IMR-90 (cell line): ENCODE results near the gene NEUROG1. TPM values are rescaled to one million over a fixed set of nuclear protein-coding genes. Genes with fewer than 3 reads are reported as not detected.

Experiments
- ATAC-seq: fragments of 200-7000 bp; cut with Tn5 transposase; 2 replicates; pipeline ENCODE4 v1.9.1; 2020; ENCODE audit warnings: low read depth, mild to moderate bottlenecking, moderate library complexity
- BruUV-seq: library from RNA; stranded (reverse); fragments of 400-500 nt; replicated peaks from 2 replicates; lab custom pipeline; 2021; lab: Mats Ljungman, UMichigan
- CTCF ChIA-PET: fragments of 300-600 bp; formaldehyde crosslinking; extraction: SDS; loops from one replicate; lab custom pipeline; 2021; ENCODE audit warnings: antibody characterized with exemption; lab: Yijun Ruan, JAX
- POLR2A ChIA-PET: fragments of 300-600 bp; sonication (Branson Sonifier 250); formaldehyde crosslinking; loops from one replicate; lab custom pipeline; 2022; ENCODE audit warnings: antibody characterized with exemption; ENCODE audit not compliant: unreplicated experiment; lab: Charles Lee
- DNase-seq: peaks from one replicate; pipeline ENCODE4 v3.0.0; 2013
- H2AFZ ChIP-seq: replicated peaks from 2 replicates; pipeline ENCODE3; 2013; ENCODE audit warnings: low read length, mild to moderate bottlenecking; ENCODE audit not compliant: poor library complexity
- H2AK5ac ChIP-seq: 2 replicates; pipeline ENCODE4 v1.6.1; 2013; ENCODE audit warnings: low read depth, low read length, inconsistent platforms
- H2AK9ac ChIP-seq: replicated peaks from 2 replicates; pipeline ENCODE3; 2013; ENCODE audit warnings: mild to moderate bottlenecking, low read depth, low read length, moderate library complexity; ENCODE audit not compliant: poor library complexity
- H2BK120ac ChIP-seq: 2 replicates; pipeline ENCODE4 v1.6.1; 2013; ENCODE audit warnings: low read depth, low read length, inconsistent platforms
- H2BK15ac ChIP-seq: 3 replicates; pipeline ENCODE4 v1.6.1; 2013; ENCODE audit warnings: low read depth, low read length, inconsistent platforms
- H2BK20ac ChIP-seq: 2 replicates; pipeline ENCODE4 v1.6.1; 2013; ENCODE audit warnings: low read depth, mild to moderate bottlenecking, inconsistent platforms, low read length, moderate library complexity
- H2BK5ac ChIP-seq: 2 replicates; pipeline ENCODE4 v1.6.1; 2013; ENCODE audit warnings: mild to moderate bottlenecking, low read depth, low read length, inconsistent platforms; ENCODE audit not compliant: poor library complexity, severe bottlenecking
- H3K14ac ChIP-seq: replicated peaks from 2 replicates; pipeline ENCODE4 v1.6.1; 2013; ENCODE audit warnings: low read depth, low read length, inconsistent platforms
- H3K18ac ChIP-seq: 2 replicates; pipeline ENCODE4 v1.6.1; 2013; ENCODE audit warnings: low read depth, low read length, control low read depth
- H3K23ac ChIP-seq: 2 replicates; pipeline ENCODE4 v1.6.1; 2013; ENCODE audit warnings: low read depth, low read length, inconsistent platforms
- H3K27ac ChIP-seq: 2 replicates; pipeline ENCODE4 v1.5.1; 2013; ENCODE audit warnings: mild to moderate bottlenecking, control low read depth, low read length; ENCODE audit not compliant: insufficient read depth
- H3K27me3 ChIP-seq: 2 replicates; pipeline ENCODE4 v1.6.1; 2013; ENCODE audit warnings: low read length; ENCODE audit not compliant: control insufficient read depth, insufficient read depth
- H3K36me3 ChIP-seq: 2 replicates; pipeline ENCODE4 v1.6.1; 2013; ENCODE audit warnings: low read length, mixed read lengths; ENCODE audit not compliant: control insufficient read depth, insufficient read depth
- H3K4ac ChIP-seq: 2 replicates; pipeline ENCODE4 v1.6.1; 2013; ENCODE audit warnings: low read depth, low read length, inconsistent platforms
- H3K4me1 ChIP-seq: 2 replicates; pipeline ENCODE4 v1.6.1; 2013; ENCODE audit warnings: low read length, mixed read lengths; ENCODE audit not compliant: control insufficient read depth, insufficient read depth
- H3K4me2 ChIP-seq: 2 replicates; pipeline ENCODE4 v1.6.1; 2013; ENCODE audit warnings: low read depth, mild to moderate bottlenecking, control low read depth, low read length, moderate library complexity
- H3K4me3 ChIP-seq: 2 replicates; pipeline ENCODE4 v1.5.1; 2013; ENCODE audit warnings: low read depth, mild to moderate bottlenecking, control low read depth, low read length, moderate library complexity; ENCODE audit not compliant: insufficient read depth
- H3K56ac ChIP-seq: 2 replicates; pipeline ENCODE4 v1.6.1; 2013; ENCODE audit warnings: low read length, inconsistent platforms; ENCODE audit not compliant: insufficient read depth; ENCODE audit errors: extremely low read depth
- H3K79me1 ChIP-seq, 2 experiments: 2 replicates each; pipeline ENCODE4 v1.6.1; 2013; ENCODE audit warnings: low read length in 2 of 2, inconsistent platforms in 1 of 2, low read depth in 1 of 2
- H3K9ac ChIP-seq: 2 replicates; pipeline ENCODE4 v1.6.1; 2013; ENCODE audit warnings: low read depth, low read length, control low read depth
- H3K9me1 ChIP-seq: 2 replicates; pipeline ENCODE4 v1.6.1; 2013; ENCODE audit warnings: low read length, inconsistent platforms; ENCODE audit not compliant: insufficient read depth
- H3K9me3 ChIP-seq: 2 replicates; pipeline ENCODE4 v1.6.1; 2013; ENCODE audit warnings: low read length; ENCODE audit not compliant: control insufficient read depth, insufficient read depth
- H4K20me1 ChIP-seq: 2 replicates; pipeline ENCODE4 v1.6.1; 2013; ENCODE audit warnings: low read length, inconsistent platforms; ENCODE audit not compliant: insufficient read depth
- H4K5ac ChIP-seq: 2 replicates; pipeline ENCODE4 v1.6.1; 2013; ENCODE audit warnings: mild to moderate bottlenecking, low read depth, low read length, control low read depth
- H4K8ac ChIP-seq, 2 experiments: 2 replicates each; pipeline ENCODE4 v1.6.1; 2013; ENCODE audit warnings: low read depth in 2 of 2, low read length in 2 of 2, control low read depth in 1 of 2, inconsistent platforms in 1 of 2
- H4K91ac ChIP-seq: 2 replicates; pipeline ENCODE4 v1.6.1; 2013; ENCODE audit warnings: low read depth, low read length, inconsistent platforms; ENCODE audit not compliant: insufficient read depth
- BHLHE40 ChIP-seq: fragments of 150-350 bp; IDR thresholded peaks from 2 replicates; pipeline ENCODE4 v1.6.1; 2016; ENCODE audit warnings: mild to moderate bottlenecking, low read depth, low read length
- CEBPB ChIP-seq: IDR thresholded peaks from 2 replicates; pipeline ENCODE4 v1.6.1; 2012; ENCODE audit warnings: low read depth, low read length, improper control_type of control experiment
- CHD1 ChIP-seq: IDR thresholded peaks from 2 replicates; pipeline ENCODE4 v1.6.1; 2012; ENCODE audit warnings: low read depth, low read length, improper control_type of control experiment
- CTCF ChIP-seq: conservative IDR thresholded peaks from 2 replicates; pipeline ENCODE4 v1.5.1; 2012; ENCODE audit warnings: mild to moderate bottlenecking, low read depth, low read length, improper control_type of control experiment
- ELK1 ChIP-seq: fragments of 150-350 bp; IDR thresholded peaks from 2 replicates; pipeline ENCODE4 v1.6.1; 2016; ENCODE audit warnings: low read depth, mild to moderate bottlenecking, low read length, moderate library complexity, borderline replicate concordance
- FOS ChIP-seq: fragments of 150-350 bp; IDR thresholded peaks from 2 replicates; pipeline ENCODE4 v1.6.1; 2016; ENCODE audit warnings: low read depth, low read length
- MAFK ChIP-seq: IDR thresholded peaks from 2 replicates; pipeline ENCODE4 v1.6.1; 2012; ENCODE audit warnings: low read depth, low read length, improper control_type of control experiment
- MAZ ChIP-seq: IDR thresholded peaks from 2 replicates; pipeline ENCODE4 v1.6.1; 2012; ENCODE audit warnings: low read depth, mild to moderate bottlenecking, low read length, improper control_type of control experiment, moderate library complexity, borderline replicate concordance
- MXI1 ChIP-seq: IDR thresholded peaks from 2 replicates; pipeline ENCODE4 v1.6.1; 2012; ENCODE audit warnings: low read depth, mild to moderate bottlenecking, low read length, moderate library complexity, borderline replicate concordance
- NFE2L2 ChIP-seq: fragments of 150-350 bp; IDR thresholded peaks from 2 replicates; pipeline ENCODE4 v1.6.1; 2016; ENCODE audit warnings: low read depth, mild to moderate bottlenecking, low read length
- POLR2A ChIP-seq: IDR thresholded peaks from 2 replicates; pipeline ENCODE4 v1.6.1; 2012; ENCODE audit warnings: mild to moderate bottlenecking, low read depth, low read length
- RAD21 ChIP-seq: IDR thresholded peaks from 2 replicates; pipeline ENCODE4 v1.6.1; 2012; ENCODE audit warnings: low read length, improper control_type of control experiment
- RCOR1 ChIP-seq: IDR thresholded peaks from 2 replicates; pipeline ENCODE4 v1.6.1; 2012; ENCODE audit warnings: mild to moderate bottlenecking, low read length, improper control_type of control experiment; ENCODE audit not compliant: insufficient replicate concordance
- RFX5 ChIP-seq: IDR thresholded peaks from 2 replicates; pipeline ENCODE4 v1.8.0; 2012; ENCODE audit warnings: low read depth, mild to moderate bottlenecking, low read length, moderate library complexity
- SMC3 ChIP-seq: fragments of 150-350 bp; IDR thresholded peaks from 2 replicates; pipeline ENCODE4 v1.6.1; 2016; ENCODE audit warnings: low read depth, mild to moderate bottlenecking, antibody characterized with exemption, low read length, moderate library complexity
- USF2 ChIP-seq: fragments of 150-350 bp; IDR thresholded peaks from 2 replicates; pipeline ENCODE4 v1.6.1; 2017; ENCODE audit warnings: mild to moderate bottlenecking, antibody characterized with exemption, low read length, low read depth
- WGBS, 2 experiments: methylation state at CpG; one replicate each; pipeline versions ENCODE4 v1.1.5 to v1.1.7; 2013; ENCODE audit warnings: missing lambda C conversion rate in 2 of 2; ENCODE audit not compliant: insufficient read length in 1 of 2; ENCODE audit errors: extremely low coverage in 2 of 2; 5-methylcytosine and 5-hydroxymethylcytosine counted together
- dilution Hi-C: fragments of 300-500 bp; cut with HindIII; formaldehyde crosslinking; loops from one replicate; pipeline ENCODE4 v1.14.3; 2018; ENCODE audit warnings: low sequenced_read_pairs; ENCODE audit not compliant: unreplicated experiment
- in situ Hi-C: fragments of 300-500 bp; cut with MboI; formaldehyde crosslinking; loops from 3 replicates; pipeline ENCODE4 v1.14.3; 2019; ENCODE audit warnings: low sequenced_read_pairs, inconsistent platforms, mixed read lengths
- intact Hi-C: fragments of 100-400 bp; cut with micrococcal nuclease; formaldehyde crosslinking; loops from 2 replicates; pipeline ENCODE4 v1.10.0; 2022
- polyA plus RNA-seq, 3 experiments: library from polyadenylated mRNA; depleted of rRNA; stranded (reverse); fragments of >200 nt; gene quantifications; 2 replicates each; pipeline ENCODE4 v1.2.3, GENCODE V29; 2012; ENCODE audit warnings: low replicate concordance in 1 of 3
- total RNA-seq: library from RNA; depleted of rRNA; stranded (reverse); fragments of >200 nt; gene quantifications from 2 replicates; pipeline ENCODE4 v1.2.3, GENCODE V29; 2012

Gene NEUROG1
- total and polyA plus RNA-seq, 2 of the 4 experiments (the other 2 are of a cell fraction), result not detected

- H4K91ac ChIP-seq, result no peak overlapping the region
- no peaks in the 10 kb centered on the region for H3K36me3 ChIP-seq
- no peak overlapping the region for H3K56ac ChIP-seq
- H3K4me1 ChIP-seq, result no peaks in the 10 kb centered on the region
- no peak overlapping the region for H2BK20ac ChIP-seq
- no peak overlapping the region for H3K9ac ChIP-seq
- in situ Hi-C loops, result no loop called here
- no peaks in the 10 kb centered on the region for H3K79me1 ChIP-seq
- H3K4me3 ChIP-seq, result no peak overlapping the region
- H3K18ac ChIP-seq, result no peak overlapping the region
- no peak overlapping the region for H2AK5ac ChIP-seq
- H2BK120ac ChIP-seq, result no peak overlapping the region
- peak overlapping the region; percentile 12 for H2AFZ ChIP-seq
- no peak overlapping the region for H3K14ac ChIP-seq
- no peak overlapping the region for H3K23ac ChIP-seq
- no peak for TF ChIP-seq CHD1
- no peak for TF ChIP-seq FOS
- no peak for TF ChIP-seq CTCF
- no peak for TF ChIP-seq SMC3
- TF ChIP-seq RCOR1, result no peak
- TF ChIP-seq RAD21, result no peak
- TF ChIP-seq ELK1, result no peak
- TF ChIP-seq POLR2A, result no peak
- TF ChIP-seq BHLHE40, result no peak
- no peak for TF ChIP-seq RFX5
- no peak for TF ChIP-seq USF2
- no peak for TF ChIP-seq CEBPB
- TF ChIP-seq MXI1, result no peak
- TF ChIP-seq MAZ, result no peak
- no peak for TF ChIP-seq MAFK
- TF ChIP-seq NFE2L2, result no peak
- H4K5ac ChIP-seq, result no peak overlapping the region
- ATAC-seq (no peak), DNase-seq (no peak)
- WGBS, 2 experiments, result no CpG with 5 or more reads among the region's 16 CpGs
- dilution Hi-C loops, result no loop called here
- ChIA-PET POLR2A (no interaction called here), CTCF (no interaction called here)
- H3K9me1 ChIP-seq, result no peaks in the 10 kb centered on the region
- no peak overlapping the region for H2BK15ac ChIP-seq
- H4K20me1 ChIP-seq, result no peaks in the 10 kb centered on the region
- H3K27ac ChIP-seq, result no peak overlapping the region
- intact Hi-C loops, result no loop called here
- no peak overlapping the region for H3K4me2 ChIP-seq
- no peak overlapping the region for H2AK9ac ChIP-seq
- H3K9me3 ChIP-seq, result no peaks in the 10 kb centered on the region
- no peak overlapping the region for H2BK5ac ChIP-seq
- peaks cover 39% of the 10 kb centered on the region for H3K27me3 ChIP-seq
- BruUV-seq, result no TSS peak
- H3K4ac ChIP-seq, result no peak overlapping the region
- H4K8ac ChIP-seq, result no peak overlapping the region
Observed at GRCh38 chr5:135508496-135509005, 27.2 kb downstream of the NEUROG1 start.
